Uterus (tissue), 4 donors: ENCODE results near the gene PRUNE2. TPM values are rescaled to one million over a fixed set of nuclear protein-coding genes. Genes with fewer than 3 reads are reported as not detected.

ENCODE experiments used
- DNase-seq, 2 donors: peaks; one replicate each; pipeline ENCODE4 v3.0.0-alpha.2; 2019 to 2020
- H3K27ac ChIP-seq, 2 donors: fragments of 200-600 bp; sonication (generic); 1 replicate in 1 of 2; 2 replicates in 1 of 2; pipeline ENCODE4 v1.5.1; 2016 to 2018
- H3K27me3 ChIP-seq, 2 donors: fragments of 200-600 bp; sonication (generic); one replicate each; pipeline ENCODE4 v1.5.1; 2018 to 2019; ENCODE audit warnings: control low read depth in 1 of 2
- H3K36me3 ChIP-seq, 2 donors: fragments of 200-600 bp; sonication (generic); one replicate each; pipeline ENCODE4 v1.5.1; 2019; ENCODE audit warnings: control low read depth in 1 of 2
- H3K4me1 ChIP-seq, 2 donors: fragments of 200-600 bp; sonication (generic); one replicate each; pipeline ENCODE4 v1.5.1; 2018 to 2019; ENCODE audit warnings: control low read depth in 1 of 2
- H3K4me3 ChIP-seq, 2 donors: fragments of 200-600 bp; sonication (generic); 1 replicate in 1 of 2; 2 replicates in 1 of 2; pipeline ENCODE4 v1.5.1; 2018 to 2019; ENCODE audit warnings: mild to moderate bottlenecking in 1 of 2
- H3K9me3 ChIP-seq, 2 donors: fragments of 200-600 bp; sonication (generic); one replicate each; pipeline ENCODE4 v1.5.1; 2019; ENCODE audit warnings: control low read depth in 1 of 2
- CTCF ChIP-seq, 4 experiments: fragments of 200-600 bp in 2 of 4; fragments of 450-650 bp in 2 of 4; sonication (generic) in 2 of 4; IDR thresholded peaks; one replicate each; pipeline ENCODE4 v1.5.1; 2016 to 2019; ENCODE audit warnings: antibody characterized with exemption in 4 of 4, mild to moderate bottlenecking in 2 of 4, moderate library complexity in 1 of 4
- POLR2A ChIP-seq, 2 donors: fragments of 450-650 bp; IDR thresholded peaks; one replicate each; pipeline ENCODE4 v1.6.1; 2016; ENCODE audit warnings: antibody characterized with exemption in 2 of 2, mild to moderate bottlenecking in 1 of 2, moderate library complexity in 1 of 2
- intact Hi-C: fragments of 100-400 bp; cut with DNase I; formaldehyde crosslinking; loops from one replicate; pipeline ENCODE4 v1.15.1; 2023; ENCODE audit warnings: low total_unique reads
- total RNA-seq, 4 donors: library from RNA; depleted of rRNA in 3 of 4; stranded (reverse); fragments of >200 nt in 3 of 4; gene quantifications; one replicate each; pipeline versions ENCODE4 v1.1.0 to v1.2.4, GENCODE V29; 2014 to 2023
- donor health status: DM: yes; HTN: yes; CAD: no.

The PRUNE2 gene
- total RNA-seq, 4 donors from 2014 or later: 51.4 to 187 (median 97.1) TPM

- Histone ChIP-seq H3K4me3 (no peak overlapping the region), H3K9me3 (no peaks in the 10 kb centered on the region), H3K4me1 (no peaks in the 10 kb centered on the region), H3K27me3 (no peaks in the 10 kb centered on the region), H3K36me3 (no peaks in the 10 kb centered on the region), H3K27ac (no peak overlapping the region)
- no peak for TF ChIP-seq POLR2A (IDR thresholded peaks at IDR 0.05)
- no peak for TF ChIP-seq CTCF (IDR thresholded peaks at IDR 0.05)
- DNase-seq: no peak
- intact Hi-C loops: no loop called here
Measured at GRCh38 chr9:76921165-76921564, 15.3 kb upstream of the PRUNE2 start.

- Histone ChIP-seq H3K4me3 (no peak overlapping the region), H3K27me3 (no peaks in the 10 kb centered on the region), H3K4me1 (no peaks in the 10 kb centered on the region), H3K27ac (no peak overlapping the region), H3K9me3 (no peaks in the 10 kb centered on the region), H3K36me3 (no peaks in the 10 kb centered on the region)
- no peak for DNase-seq
- intact Hi-C loops: no loop called here
- no peak for TF ChIP-seq POLR2A (IDR thresholded peaks at IDR 0.05)
- no peak for TF ChIP-seq CTCF (IDR thresholded peaks at IDR 0.05)
Measured at GRCh38 chr9:76917299-76917698, 11.4 kb upstream of the PRUNE2 start.

- intact Hi-C loops: no loop called here
- no peaks in the 10 kb centered on the region for H3K9me3 ChIP-seq
- DNase-seq: no peak
- no peak overlapping the region for H3K4me3 ChIP-seq
- TF ChIP-seq CTCF (IDR thresholded peaks at IDR 0.05) (no peak), POLR2A (IDR thresholded peaks at IDR 0.05) (no peak)
- H3K27me3 ChIP-seq: no peaks in the 10 kb centered on the region
- no peaks in the 10 kb centered on the region for H3K4me1 ChIP-seq
- no peak overlapping the region for H3K27ac ChIP-seq
- H3K36me3 ChIP-seq: no peaks in the 10 kb centered on the region
Measured at GRCh38 chr9:76916231-76916630, 10.3 kb upstream of the PRUNE2 start.

GRCh38 chr9:76913467-76913866 is 7.6 kb upstream of the PRUNE2 start:
- intact Hi-C loops: no loop called here
- TF ChIP-seq POLR2A (IDR thresholded peaks at IDR 0.05) (no peak), CTCF (IDR thresholded peaks at IDR 0.05) (no peak)
- H3K36me3 ChIP-seq: no peaks in the 10 kb centered on the region

GRCh38 chr9:76912636-76913275 is 6.8 kb upstream of the PRUNE2 start:
- no peak overlapping the region for H3K4me3 ChIP-seq
- intact Hi-C loops: no loop called here
- H3K9me3 ChIP-seq: no peaks in the 10 kb centered on the region
- no peak for DNase-seq
- no peaks in the 10 kb centered on the region for H3K36me3 ChIP-seq
- H3K27ac ChIP-seq: peak overlapping the region in 1 of 2 donors; percentile 43
- TF ChIP-seq CTCF (IDR thresholded peaks at IDR 0.05): no peak
- TF ChIP-seq POLR2A (IDR thresholded peaks at IDR 0.05): no peak
- no peaks in the 10 kb centered on the region for H3K4me1 ChIP-seq
- no peaks in the 10 kb centered on the region for H3K27me3 ChIP-seq

More at GRCh38 chr9:76913467-76913866, 7.6 kb upstream of the PRUNE2 start:
- Histone ChIP-seq H3K27ac (no peak overlapping the region), H3K4me1 (no peaks in the 10 kb centered on the region), H3K4me3 (no peak overlapping the region), H3K27me3 (no peaks in the 10 kb centered on the region), H3K9me3 (no peaks in the 10 kb centered on the region)
- DNase-seq: no peak
